Stomach (tissue), 4 donors: ENCODE results near the gene KITLG.

Source experiments
- CTCF ChIP-seq, 7 experiments: fragments of 450-650 bp in 4 of 7; fragments of 200-600 bp in 3 of 7; sonication (generic) in 3 of 7; IDR thresholded peaks; one replicate each; pipeline ENCODE4 v1.5.1; 2016 to 2019; ENCODE audit warnings: antibody characterized with exemption in 7 of 7, control low read depth in 2 of 7, mild to moderate bottlenecking in 1 of 7
- POLR2A ChIP-seq, 4 donors: fragments of 450-650 bp; IDR thresholded peaks; one replicate each; pipeline ENCODE4 v1.6.1; 2016; ENCODE audit warnings: antibody characterized with exemption in 4 of 4, control low read depth in 2 of 4, mild to moderate bottlenecking in 1 of 4, moderate library complexity in 1 of 4

GRCh38 chr12:88625356-88625755, 45.1 kb upstream of the KITLG start:
- no peak for TF ChIP-seq POLR2A (IDR thresholded peaks at IDR 0.05)
- TF ChIP-seq CTCF (IDR thresholded peaks at IDR 0.05) = no peak
